Epithelial cell of esophagus (primary cell): Measurements from ENCODE around the gene SFTPA2.
"Not testable (repeated sequence)": the region's sequence is repeated elsewhere in the genome, so short reads cannot be mapped to it uniquely, and the experiment has no call there.

ENCODE experiments used
- DNase-seq: peaks from one replicate; pipeline ENCODE4 v3.0.0; 2010; ENCODE audit warnings: low read depth
- H3K4me3 ChIP-seq: 2 replicates; pipeline ENCODE4 v1.5.1; 2011; ENCODE audit warnings: mild to moderate bottlenecking, low read length, control low read depth

SFTPA2 gene

DNA sequence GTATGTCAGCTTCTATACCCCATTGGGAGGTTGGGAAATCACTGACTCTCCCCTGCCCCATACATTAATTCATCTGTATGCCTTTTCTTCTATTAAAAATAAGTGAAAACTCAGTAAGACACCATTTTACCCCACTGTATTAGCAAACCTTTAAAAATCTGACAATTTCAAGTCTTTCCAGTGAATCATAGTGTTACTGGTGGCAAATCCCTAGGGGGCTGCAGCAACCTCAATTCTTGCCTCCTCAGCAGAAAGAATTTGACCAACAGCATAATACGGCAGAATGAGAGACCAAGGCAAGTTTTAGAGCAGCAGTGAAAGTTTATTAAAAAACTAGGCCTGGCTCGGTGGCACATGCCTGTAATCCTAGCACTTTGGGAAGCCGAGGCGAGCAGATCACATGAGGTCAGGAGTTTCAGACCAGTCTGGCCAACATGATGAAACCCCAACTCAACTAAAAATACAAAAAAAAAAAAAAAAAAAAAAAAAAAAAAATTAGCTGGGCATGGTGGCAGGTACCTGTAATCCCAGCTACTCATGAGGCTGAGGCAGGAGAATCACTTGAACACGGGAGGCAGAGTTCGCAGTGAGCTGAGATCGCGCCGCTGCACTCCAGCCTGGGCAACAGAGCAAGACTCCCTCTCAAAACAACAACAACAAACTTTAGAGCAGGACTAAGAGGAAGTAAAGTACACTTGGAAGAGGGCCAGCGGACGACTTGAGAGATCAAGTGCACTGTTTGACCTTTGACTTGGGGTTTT is 26.9 kb downstream of the SFTPA2 start:
- not testable (repeated sequence) for DNase-seq, H3K4me3 ChIP-seq

DNA sequence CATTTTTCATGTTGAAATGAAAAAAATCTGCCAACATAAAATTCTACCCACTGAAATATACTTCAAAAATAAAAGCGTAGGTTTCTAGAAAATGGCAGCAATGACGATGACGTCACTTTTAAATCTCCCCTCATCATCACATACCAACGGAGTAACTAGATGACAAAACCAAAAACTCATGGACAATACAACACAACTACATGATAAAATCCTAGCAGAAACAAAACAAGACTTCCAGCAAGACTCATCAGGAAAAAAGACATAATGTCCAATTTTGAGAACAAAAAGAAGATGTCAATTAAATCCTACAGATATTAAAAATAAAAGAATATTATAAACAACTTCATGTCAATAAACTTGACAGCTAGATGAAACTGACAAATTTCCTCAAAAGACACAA is 31.9 kb downstream of the SFTPA2 start:
- DNase-seq, H3K4me3 ChIP-seq: not testable (repeated sequence)

DNA sequence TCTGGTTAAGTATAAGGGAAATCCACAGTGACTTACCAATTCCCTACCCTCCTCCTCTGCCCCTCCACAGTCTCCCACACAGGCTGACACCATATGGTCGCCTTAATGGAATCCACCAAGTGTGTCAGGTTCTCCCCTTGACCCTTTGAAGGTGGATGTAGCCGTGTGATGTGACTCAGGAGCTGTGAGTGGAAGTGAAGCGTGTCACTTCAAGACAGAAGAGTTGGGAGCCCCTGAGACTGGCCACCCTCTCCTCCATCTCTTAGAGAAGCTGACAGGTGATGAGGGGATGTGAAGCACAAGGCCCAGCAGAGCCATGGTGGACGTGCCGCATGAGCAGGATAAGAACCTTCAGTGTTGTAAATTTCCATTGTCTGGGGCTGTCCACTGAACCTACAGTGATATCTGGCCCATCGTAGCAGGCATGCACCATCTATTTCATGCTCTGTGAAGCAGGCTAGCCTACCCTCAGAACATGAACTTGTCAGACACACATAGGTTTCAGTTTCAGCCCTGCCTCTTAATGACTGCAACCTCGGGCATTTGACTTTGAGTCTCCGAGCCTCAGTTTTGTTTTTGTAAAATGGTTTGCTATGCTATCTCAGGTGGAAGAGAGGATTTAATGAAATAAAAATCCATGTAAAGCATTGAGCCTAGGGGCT is 35.0 kb downstream of the SFTPA2 start:
- DNase-seq, H3K4me3 ChIP-seq: not testable (repeated sequence)

DNA sequence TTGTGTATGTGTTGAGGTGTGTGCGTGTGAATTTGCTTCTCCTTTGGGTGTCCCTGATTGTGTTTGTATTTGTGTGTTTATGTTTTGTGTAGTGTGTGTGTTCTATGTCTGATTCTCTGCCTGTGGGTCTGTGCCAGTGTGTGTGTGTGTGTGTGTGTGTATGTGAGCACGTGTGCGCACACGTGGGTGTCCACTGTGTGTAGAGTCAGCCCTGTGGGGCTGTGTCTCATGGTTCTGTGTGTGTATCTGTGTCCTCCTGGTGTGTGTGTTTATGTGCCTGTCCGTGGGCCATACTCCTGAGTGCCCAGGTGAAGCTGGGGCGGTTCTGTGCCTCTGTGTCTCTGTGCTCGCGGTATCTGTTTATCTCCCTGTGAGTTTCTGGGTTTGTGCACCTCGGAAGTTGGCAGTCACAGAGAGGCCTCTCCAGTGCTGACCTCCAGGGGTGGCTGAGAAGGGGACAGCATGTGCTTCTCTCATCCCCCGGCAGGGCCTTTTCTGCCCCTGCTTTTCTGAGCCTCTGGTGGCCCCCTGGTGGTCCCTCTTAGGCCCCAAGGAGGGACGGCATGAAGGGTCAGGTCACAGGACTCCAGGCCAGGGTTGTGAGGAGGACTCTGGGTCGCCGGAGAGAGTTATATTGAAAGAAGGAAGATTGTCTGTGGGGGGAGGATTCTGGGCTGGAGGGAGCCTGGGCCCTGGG is 36.9 kb downstream of the SFTPA2 start:
- not testable (repeated sequence) for H3K4me3 ChIP-seq

DNA sequence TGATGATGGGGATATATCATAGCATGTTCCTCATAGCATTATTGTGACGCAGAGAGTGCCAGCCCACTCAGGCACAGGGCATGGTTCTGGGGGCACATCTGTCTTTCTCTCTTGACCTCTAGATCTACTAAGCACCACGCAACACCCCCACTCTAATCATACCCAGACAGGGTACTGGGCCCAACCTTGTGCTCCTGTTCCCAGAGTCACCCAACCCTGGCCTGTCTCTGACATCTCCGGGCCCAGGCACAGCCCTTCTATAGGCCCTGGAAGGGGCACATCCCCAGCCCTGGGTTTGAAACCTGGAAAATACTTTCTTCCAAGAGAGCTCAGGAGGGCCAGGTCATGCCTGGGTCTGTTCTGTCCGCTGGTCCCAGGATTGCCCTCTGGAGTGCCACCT is 37.7 kb downstream of the SFTPA2 start:
- H3K4me3 ChIP-seq, DNase-seq: not testable (repeated sequence)

More for the DNA sequence above, 36.9 kb downstream of the SFTPA2 start:
- not testable (repeated sequence) for DNase-seq

DNA sequence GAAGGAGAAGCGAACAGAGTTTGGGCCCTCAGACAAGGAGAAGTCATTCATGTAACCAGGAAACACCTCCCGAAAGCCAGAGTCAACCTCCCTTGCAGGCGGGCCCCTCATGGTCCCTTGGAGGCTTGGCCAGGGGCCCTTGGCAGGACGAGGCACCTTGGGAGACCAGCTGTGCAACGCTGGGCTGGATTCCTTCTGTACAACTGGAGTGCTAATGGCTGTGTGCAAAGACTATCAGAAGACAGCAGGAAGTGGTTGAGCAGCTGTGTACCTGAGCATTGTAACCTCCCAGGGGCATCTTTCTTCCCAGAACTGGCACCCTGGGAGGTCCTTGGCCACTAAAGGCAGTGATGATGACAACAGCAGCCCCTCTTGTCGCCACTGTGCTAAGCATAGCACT is 38.5 kb downstream of the SFTPA2 start:
- H3K4me3 ChIP-seq, DNase-seq: not testable (repeated sequence)

DNA sequence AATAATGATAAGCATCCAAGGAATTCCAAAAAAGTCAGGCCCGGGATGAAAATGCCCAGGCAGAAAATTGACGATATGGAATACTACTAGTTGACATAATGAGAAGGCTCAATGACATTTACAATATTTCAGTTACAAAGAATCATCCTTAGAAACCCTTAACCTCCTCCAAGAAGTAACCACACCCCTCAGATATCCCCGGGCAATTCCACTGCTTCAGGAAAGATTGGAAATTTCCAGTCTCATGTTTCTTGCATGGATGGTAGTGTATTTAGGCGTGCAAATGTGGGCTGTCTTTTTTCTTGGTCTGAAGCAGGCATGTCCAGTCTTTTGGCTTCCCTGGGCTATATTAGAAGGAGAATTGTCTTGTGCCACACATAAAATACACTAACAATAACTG is 42.6 kb downstream of the SFTPA2 start:
- H3K4me3 ChIP-seq, DNase-seq: not testable (repeated sequence)

DNA sequence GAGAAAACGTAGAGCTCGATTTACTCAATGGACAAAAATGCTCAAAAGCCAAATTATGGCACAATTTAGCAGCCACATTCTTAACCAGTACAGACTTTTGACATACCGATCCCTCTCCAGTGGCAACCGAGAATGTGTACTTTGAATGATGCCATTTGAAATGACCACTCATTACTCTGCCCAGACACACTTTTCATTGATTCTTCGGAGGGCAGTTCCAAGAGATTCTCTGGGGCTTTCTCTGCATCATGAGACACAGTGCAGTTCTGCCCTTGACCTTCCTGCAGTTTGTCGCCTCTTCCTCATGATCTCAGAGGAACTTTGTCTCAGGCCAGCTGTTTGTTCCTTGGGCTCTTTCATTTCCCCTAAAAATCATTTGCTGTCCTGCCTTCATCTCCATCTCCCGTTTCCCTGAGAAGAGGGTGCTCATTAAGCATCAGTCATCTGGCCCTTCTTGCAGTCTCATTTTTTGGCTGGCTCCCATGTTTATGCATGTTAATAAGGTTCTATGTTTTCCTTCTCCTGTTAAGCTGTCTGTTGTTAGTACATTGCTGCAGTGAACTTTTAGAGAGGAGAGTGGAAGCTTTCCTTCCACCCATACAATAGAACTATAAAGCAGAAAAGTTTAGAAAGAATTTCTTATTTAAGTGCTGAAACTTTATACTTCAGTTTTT is 43.5 kb downstream of the SFTPA2 start:
- DNase-seq, H3K4me3 ChIP-seq: not testable (repeated sequence)

DNA sequence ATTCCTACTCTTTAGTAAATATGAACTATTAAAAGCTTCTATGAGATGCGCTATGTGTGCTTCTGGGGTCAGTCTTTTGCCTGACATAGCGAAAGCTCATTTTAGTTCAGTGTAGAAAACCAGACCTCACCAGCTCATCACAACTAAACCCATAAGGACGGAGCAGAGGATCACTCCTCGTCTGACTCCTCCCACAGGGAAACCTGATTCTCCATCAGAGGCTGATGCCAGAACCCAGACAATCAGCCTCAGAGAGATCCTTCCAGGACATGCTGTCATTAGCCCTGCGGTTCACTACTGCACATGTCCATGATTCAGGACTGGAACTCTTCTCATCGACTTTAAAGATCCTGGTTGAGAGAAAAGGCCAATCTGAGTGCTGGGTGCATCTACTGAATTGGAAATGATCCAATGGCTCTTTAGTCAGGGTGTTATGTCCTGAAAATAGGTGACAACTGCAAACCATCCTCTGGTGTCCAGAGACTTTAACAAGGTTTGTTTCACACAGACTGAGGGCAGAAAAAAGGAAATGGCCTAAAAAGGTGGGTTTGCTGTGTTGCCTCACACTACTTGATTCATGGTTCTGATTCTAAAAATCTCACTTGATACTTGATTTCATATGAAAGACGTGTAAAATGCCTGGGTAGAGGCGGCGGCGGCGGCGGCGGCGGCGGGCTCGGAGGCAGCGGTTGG is 48.2 kb downstream of the SFTPA2 start, which contains the start of gene EIF5AL1:
Gene EIF5AL1 (plus strand): TSS at position 643 of the 693 bp plus-strand sequence. CDS start 117 bp downstream, outside the sequence.
- not testable (repeated sequence) for H3K4me3 ChIP-seq, DNase-seq

DNA sequence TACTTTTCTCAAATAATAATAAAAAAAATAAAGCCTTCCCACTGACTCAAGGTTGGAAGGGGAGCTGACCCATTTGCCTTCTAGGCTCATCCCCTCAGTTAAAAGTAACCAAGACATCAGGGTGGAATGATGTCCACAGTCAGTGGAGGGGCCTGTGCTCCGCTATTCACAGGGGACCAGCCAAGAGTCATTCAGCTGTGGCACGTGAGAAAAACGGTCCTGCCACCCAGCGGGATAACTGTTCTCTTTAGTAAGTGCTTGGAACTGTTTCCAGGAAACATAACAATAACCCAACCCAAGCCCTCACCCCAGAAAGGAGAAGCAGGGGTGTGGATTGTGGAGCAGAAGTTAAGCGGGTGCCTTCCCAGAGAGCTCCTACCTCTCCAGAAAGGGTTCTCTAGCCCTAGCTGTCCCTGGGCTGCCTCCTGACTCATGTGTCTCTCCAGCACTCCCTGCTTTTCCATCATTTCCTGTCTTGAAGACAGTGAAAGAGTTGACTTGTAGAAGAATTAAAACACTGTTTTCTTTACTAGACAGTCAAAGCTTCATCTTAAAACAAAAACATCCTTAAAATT is 50.2 kb downstream of the SFTPA2 start:
- not testable (repeated sequence) for DNase-seq, H3K4me3 ChIP-seq

DNA sequence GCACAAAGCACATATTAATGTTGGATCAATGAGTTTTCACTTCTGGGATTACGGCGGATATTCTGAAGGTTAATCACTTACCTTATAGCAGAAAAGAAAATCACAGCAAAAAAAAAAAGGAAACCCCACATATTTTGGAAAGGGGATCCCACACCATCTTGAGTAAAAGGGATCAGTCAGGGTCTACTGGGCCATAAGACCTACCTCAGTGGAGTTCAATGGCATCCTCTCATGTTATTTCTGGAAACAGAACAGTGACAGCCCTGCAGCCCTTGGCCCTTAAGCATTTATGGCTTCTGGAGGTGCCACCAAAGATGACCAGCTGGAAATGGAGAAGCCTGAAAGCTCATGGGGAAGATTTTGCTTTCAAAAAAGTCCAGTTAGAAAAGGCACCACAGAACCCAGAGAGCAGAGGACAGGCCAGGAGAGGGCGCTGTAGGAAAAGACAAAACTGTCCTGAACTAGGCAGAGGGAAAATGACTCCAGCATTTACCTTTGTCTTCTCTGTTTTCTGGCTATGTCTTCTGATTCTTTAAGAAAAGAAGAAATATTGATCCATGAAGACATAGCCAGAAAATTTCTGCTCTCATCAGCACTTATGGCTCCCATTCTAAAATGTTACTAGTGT is 50.8 kb downstream of the SFTPA2 start:
- H3K4me3 ChIP-seq, DNase-seq: not testable (repeated sequence)

DNA sequence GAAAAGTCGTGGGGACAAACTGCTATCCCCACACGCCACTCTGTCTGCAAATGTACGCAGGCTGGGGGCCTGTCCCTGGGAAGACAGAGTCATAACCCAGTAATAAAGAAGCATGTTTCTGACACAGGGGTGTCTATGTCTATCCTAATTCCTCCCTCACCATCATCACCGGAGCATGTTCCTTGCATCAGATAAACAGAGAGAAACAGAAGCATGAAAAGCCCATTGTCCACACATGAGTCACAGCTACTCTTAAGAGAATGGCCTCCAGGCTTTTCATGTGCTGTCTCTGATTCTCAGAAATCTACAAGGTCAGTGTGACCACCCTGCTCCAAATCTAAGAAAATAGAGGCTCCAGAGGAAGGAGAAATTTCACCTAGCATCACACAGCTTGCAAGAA is 52.0 kb downstream of the SFTPA2 start:
- DNase-seq, H3K4me3 ChIP-seq: not testable (repeated sequence)
